A549 (cell line): Measurements from ENCODE around the gene AREL1. TPM values are rescaled to one million over a fixed set of nuclear protein-coding genes. Genes with fewer than 3 reads are reported as not detected.

Experiments
- ATAC-seq, 2 experiments: fragments of 200-7000 bp in 1 of 2; fragments of >200 bp in 1 of 2; cut with Nextera tagmentation in 1 of 2; cut with Tn5 transposase in 1 of 2; 3 replicates each; pipeline versions ENCODE4 v1.8.0 to v1.9.1; 2018 to 2020; ENCODE audit warnings: mild to moderate bottlenecking in 1 of 2, moderate library complexity in 1 of 2
- CTCF ChIA-PET: fragments of 300-600 bp; sonication (Branson Sonifier 250); formaldehyde crosslinking; extraction: SDS; loops from one replicate; lab custom pipeline; 2021; ENCODE audit warnings: antibody characterized with exemption, inconsistent platforms; lab: Yijun Ruan, JAX
- POLR2A ChIA-PET: fragments of 350-600 bp; formaldehyde crosslinking; extraction: SDS; loops from one replicate; lab custom pipeline; 2021; ENCODE audit warnings: antibody characterized with exemption, inconsistent platforms; lab: Yijun Ruan, JAX
- DNase-seq, 2 experiments: peaks; one replicate each; pipeline versions ENCODE4 v3.0.0 to v3.0.0-alpha.2; 2011 to 2016; ENCODE audit warnings: low read depth in 1 of 2, low spot score in 1 of 2
- FAIRE-seq: peaks from 2 replicates; lab custom pipeline; 2011; peaks lifted over from hg19 to GRCh38; lab: Jason Lieb, UNC
- H3K27ac ChIP-seq, 2 experiments: fragments of >200 bp; sonication (Bioruptor Twin); formaldehyde crosslinking; 3 replicates each; pipeline ENCODE4 v1.5.1; 2016 to 2017
- H3K4me1 ChIP-seq: fragments of >200 bp; sonication (Bioruptor Twin); formaldehyde crosslinking; 3 replicates; pipeline ENCODE4 v1.6.1; 2016
- H3K4me2 ChIP-seq: fragments of >200 bp; sonication (Bioruptor Twin); formaldehyde crosslinking; 3 replicates; pipeline ENCODE4 v1.6.1; 2016
- H3K4me3 ChIP-seq: fragments of >200 bp; sonication (Bioruptor Twin); formaldehyde crosslinking; 3 replicates; pipeline ENCODE4 v1.5.1; 2016
- H3K9me3 ChIP-seq: fragments of >200 bp; sonication (Bioruptor Twin); formaldehyde crosslinking; 3 replicates; pipeline ENCODE4 v1.6.1; 2016
- ATOH8 ChIP-seq: fragments of 250-450 bp; sonication (Bioruptor Pico); IDR thresholded peaks from 2 replicates; pipeline ENCODE4 v1.5.0; 2020; ENCODE audit warnings: low read depth, mild to moderate bottlenecking, moderate library complexity
- CBX8 ChIP-seq: fragments of 200-600 bp; sonication (generic); IDR thresholded peaks from 2 replicates; pipeline ENCODE4 v1.6.1; 2016
- CTCF ChIP-seq: fragments of >200 bp; sonication (Bioruptor Twin); formaldehyde crosslinking; IDR thresholded peaks from 3 replicates; pipeline ENCODE4 v1.5.1; 2016
- ELK1 ChIP-seq: fragments of 150-350 bp; IDR thresholded peaks from 2 replicates; pipeline ENCODE4 v1.6.1; 2014; ENCODE audit warnings: low read depth, mild to moderate bottlenecking, low read length
- ESRRA ChIP-seq: fragments of 150-350 bp; IDR thresholded peaks from 2 replicates; pipeline ENCODE4 v1.6.1; 2014; ENCODE audit warnings: mild to moderate bottlenecking, low read length, borderline replicate concordance
- FOSB ChIP-seq: fragments of 250-450 bp; sonication (Bioruptor Pico); IDR thresholded peaks from 2 replicates; pipeline ENCODE4 v1.5.0; 2020; ENCODE audit warnings: mild to moderate bottlenecking, moderate library complexity
- FOSL2 ChIP-seq, 2 experiments: fragments of 450-650 bp in 1 of 2; fragments of >200 bp in 1 of 2; sonication (Bioruptor Twin) in 1 of 2; formaldehyde crosslinking; IDR thresholded peaks; 2 replicates each; pipeline versions ENCODE4 v1.5.0 to v1.6.1; 2016 to 2020; ENCODE audit warnings: mild to moderate bottlenecking in 1 of 2, moderate library complexity in 1 of 2
- HMGXB4 ChIP-seq: fragments of 250-450 bp; sonication (Bioruptor Pico); IDR thresholded peaks from 2 replicates; pipeline ENCODE4 v1.5.0; 2021; ENCODE audit warnings: mild to moderate bottlenecking, moderate library complexity, borderline replicate concordance
- MAFK ChIP-seq: fragments of 450-650 bp; IDR thresholded peaks from 2 replicates; pipeline ENCODE4 v1.6.1; 2014; ENCODE audit not compliant: partially characterized antibody
- MYC ChIP-seq: IDR thresholded peaks from 2 replicates; pipeline ENCODE4 v1.6.1; 2012; ENCODE audit warnings: mild to moderate bottlenecking, inconsistent platforms, low read length, improper control_type of control experiment, borderline replicate concordance
- NR3C1 ChIP-seq: fragments of >200 bp; sonication (Bioruptor Twin); formaldehyde crosslinking; IDR thresholded peaks from 3 replicates; pipeline ENCODE4 v1.6.1; 2017
- POLR2A ChIP-seq: IDR thresholded peaks from 2 replicates; pipeline ENCODE4 v1.6.1; 2012; ENCODE audit warnings: mild to moderate bottlenecking, low read length
- RARB ChIP-seq: fragments of 250-450 bp; sonication (Bioruptor Pico); IDR thresholded peaks from 2 replicates; pipeline ENCODE4 v1.8.0; 2021; ENCODE audit warnings: mild to moderate bottlenecking, moderate library complexity
- TP53 ChIP-seq: fragments of 250-450 bp; sonication (Bioruptor Pico); IDR thresholded peaks from 2 replicates; pipeline ENCODE4 v1.5.0; 2021; ENCODE audit warnings: mild to moderate bottlenecking, moderate library complexity
- ZFP36 ChIP-seq: fragments of 450-650 bp; IDR thresholded peaks from 2 replicates; pipeline ENCODE4 v1.6.1; 2014; ENCODE audit warnings: borderline replicate concordance; ENCODE audit not compliant: partially characterized antibody
- ZSCAN20 ChIP-seq: fragments of 250-450 bp; sonication (Bioruptor Pico); IDR thresholded peaks from 2 replicates; pipeline ENCODE4 v1.8.0; 2022; ENCODE audit warnings: mild to moderate bottlenecking, moderate library complexity
- WGBS: methylation state at CpG from one replicate; pipeline ENCODE4 v1.1.6; 2017; ENCODE audit errors: missing lambda C conversion rate; 5-methylcytosine and 5-hydroxymethylcytosine counted together
- polyA plus RNA-seq, 4 experiments: library from polyadenylated mRNA; depleted of rRNA in 3 of 4; stranded (reverse); fragments of >200 nt; fragmentation: RNase III in 1 of 4; extraction: RNeasy Plus Mini Kit Qiagen cat#74134 plus additional on column Dnase treatment in 1 of 4; gene quantifications; 2 replicates in 3 of 4; 3 replicates in 1 of 4; pipeline ENCODE4 v1.2.3, GENCODE V29; 2011 to 2017

Gene AREL1
- polyA plus RNA-seq, 2 of the 4 experiments (the other 2 are of a cell fraction) = 27.5 to 48.6 TPM

- no peak overlapping the region for H3K4me2 ChIP-seq
- FAIRE-seq (no peak), ATAC-seq (no peak), DNase-seq (no peak)
- peaks cover 59% of the 10 kb centered on the region for H3K4me1 ChIP-seq
- TF ChIP-seq MAFK (peak; percentile 51), ATOH8 (no peak)
- no peak overlapping the region for H3K4me3 ChIP-seq
- ChIA-PET CTCF (interaction anchor here (0.8 to 2.6 kb wide), 5 partner anchors 9 to 19 kb away, joined by 3 to 22 read pairs (median 5); partner anchors contain the start of gene LTBP2), POLR2A (interaction anchor here (0.7 to 1.2 kb wide), 2 partner anchors 9 to 50 kb away, joined by 3 read pairs; no protein-coding TSS in a partner anchor)
- WGBS = 77% methylated on average over 5 of the region's 5 CpGs
- H3K9me3 ChIP-seq = no peaks in the 10 kb centered on the region
- peak overlapping the region; percentile 89 to 96 for H3K27ac ChIP-seq
These were observed 90.6 kb downstream of the AREL1 start for GRCh38 chr14:74622257-74622656.

GRCh38 chr14:74621556-74621955 lies 91.3 kb downstream of the AREL1 start:
- Histone ChIP-seq H3K4me2 (peak overlapping the region; percentile 76; the same call in 1 of the 3 replicates), H3K9me3 (no peaks in the 10 kb centered on the region), H3K4me1 (peaks cover 66% of the 10 kb centered on the region), H3K27ac (peak overlapping the region; percentile 89 to 96), H3K4me3 (no peak overlapping the region)
- ATAC-seq (no peak), DNase-seq (no peak), FAIRE-seq (no peak)
- WGBS = 70% methylated on average over 6 of the region's 6 CpGs
- ChIA-PET CTCF (interaction anchor here (2.6 kb wide), 1 partner anchor 9 kb away, joined by 15 read pairs; the partner anchor contains the start of gene LTBP2), POLR2A (interaction anchor here (1.2 kb wide), 1 partner anchor 9 kb away, joined by 3 read pairs; no protein-coding TSS in a partner anchor)
- no peak for TF ChIP-seq ZSCAN20 (CRISPR knock-in tag)
- no peak for TF ChIP-seq FOSB (CRISPR knock-in tag)
- no peak for TF ChIP-seq ZFP36
- no peak for TF ChIP-seq TP53 (CRISPR knock-in tag)
- TF ChIP-seq CTCF = no peak
- no peak for TF ChIP-seq ESRRA
- TF ChIP-seq NR3C1 = no peak
- TF ChIP-seq ELK1 = no peak
- TF ChIP-seq HMGXB4 (CRISPR knock-in tag) = no peak
- TF ChIP-seq MYC = no peak
- no peak for TF ChIP-seq RARB

- Histone ChIP-seq H3K27ac (peak overlapping the region; percentile 89 to 96), H3K4me2 (peak overlapping the region; percentile 76), H3K4me3 (no peak overlapping the region), H3K4me1 (peaks cover 73% of the 10 kb centered on the region), H3K9me3 (no peaks in the 10 kb centered on the region)
- ATAC-seq = no peak
- 90% methylated on average over 3 of the region's 3 CpGs for WGBS
- TF ChIP-seq FOSL2 (IDR thresholded peaks at IDR 0.05) = no peak
- no peak for TF ChIP-seq FOSL2 (CRISPR knock-in tag; IDR thresholded peaks at IDR 0.05)
- TF ChIP-seq POLR2A = no peak
- no peak for TF ChIP-seq CBX8
- TF ChIP-seq ZFP36 = peak; percentile 16
- no peak for TF ChIP-seq FOSB (CRISPR knock-in tag)
- POLR2A ChIA-PET = interaction anchor here (1.2 kb wide), 1 partner anchor 8 kb away, joined by 3 read pairs; no protein-coding TSS in a partner anchor
- FAIRE-seq = no peak
- no peak for DNase-seq
- CTCF ChIA-PET = interaction anchor here (2.6 kb wide), 1 partner anchor 9 kb away, joined by 15 read pairs; the partner anchor contains the start of gene LTBP2
These were observed 92.0 kb downstream of the AREL1 start for GRCh38 chr14:74620923-74621322.
